Astrocyte of the cerebellum (primary cell): ENCODE data around the gene C16orf96.
A peak's percentile ranks its signal among the peaks of the same experiment; 100 is the strongest.

Experiments
- DNase-seq: peaks from one replicate; pipeline ENCODE4 v3.0.0-alpha.2; 2011; ENCODE audit warnings: low read depth
- H3K4me3 ChIP-seq: 2 replicates; pipeline ENCODE4 v1.5.1; 2011; ENCODE audit warnings: mild to moderate bottlenecking, low read depth, low read length, moderate library complexity
- in situ Hi-C: cut with HindIII; loops from 2 replicates; pipeline ENCODE4 v1.10.0; 2017; ENCODE audit warnings: low sequenced_read_pairs
- TF ChIP-seq, protein P1 (sequence below): IDR thresholded peaks from 2 replicates; pipeline ENCODE4 v1.5.1; 2012; ENCODE audit warnings: low read length, low read depth, moderate library complexity, mild to moderate bottlenecking; ENCODE audit errors: missing control alignments

The C16orf96 gene

DNA sequence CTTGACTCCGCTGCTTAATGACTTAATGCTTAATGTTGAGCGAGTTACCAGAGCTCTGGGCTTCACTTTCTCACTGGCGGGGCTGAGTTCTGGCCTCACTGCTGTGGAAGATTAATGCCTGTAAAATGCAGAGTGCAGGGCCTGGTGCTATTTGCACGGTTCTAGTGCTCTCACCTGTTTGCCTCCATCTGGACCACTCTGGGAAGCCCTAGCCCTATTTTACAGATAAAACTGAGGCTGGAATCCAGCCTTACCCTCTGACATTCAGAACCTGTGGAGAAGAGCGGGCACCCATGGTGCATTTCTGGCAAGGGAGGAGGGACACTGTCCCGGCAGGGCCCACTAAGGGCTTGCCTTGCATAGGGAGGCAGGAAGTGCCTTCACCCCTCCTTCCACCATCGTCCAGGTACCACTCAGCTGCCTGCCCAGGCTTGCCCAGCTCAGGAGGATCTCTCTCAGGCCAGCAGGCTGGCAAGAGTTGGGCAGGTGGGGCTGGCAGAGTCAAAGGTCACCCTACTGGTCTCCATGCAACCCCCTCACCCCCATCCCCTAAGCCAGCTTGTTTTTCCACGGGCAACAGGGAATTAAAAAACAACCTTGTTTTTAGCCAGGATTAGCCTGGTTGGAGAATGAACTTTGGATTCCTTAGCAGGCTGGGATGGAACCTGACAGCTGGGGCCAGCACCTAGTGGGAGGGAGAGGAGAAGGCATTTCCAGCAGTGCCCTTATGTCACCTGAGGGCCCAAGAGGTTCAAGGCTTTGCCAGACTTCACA lies 62.7 kb downstream of the C16orf96 start:
- H3K4me3 ChIP-seq, result no peak overlapping the region
- TF ChIP-seq, protein P1, sequence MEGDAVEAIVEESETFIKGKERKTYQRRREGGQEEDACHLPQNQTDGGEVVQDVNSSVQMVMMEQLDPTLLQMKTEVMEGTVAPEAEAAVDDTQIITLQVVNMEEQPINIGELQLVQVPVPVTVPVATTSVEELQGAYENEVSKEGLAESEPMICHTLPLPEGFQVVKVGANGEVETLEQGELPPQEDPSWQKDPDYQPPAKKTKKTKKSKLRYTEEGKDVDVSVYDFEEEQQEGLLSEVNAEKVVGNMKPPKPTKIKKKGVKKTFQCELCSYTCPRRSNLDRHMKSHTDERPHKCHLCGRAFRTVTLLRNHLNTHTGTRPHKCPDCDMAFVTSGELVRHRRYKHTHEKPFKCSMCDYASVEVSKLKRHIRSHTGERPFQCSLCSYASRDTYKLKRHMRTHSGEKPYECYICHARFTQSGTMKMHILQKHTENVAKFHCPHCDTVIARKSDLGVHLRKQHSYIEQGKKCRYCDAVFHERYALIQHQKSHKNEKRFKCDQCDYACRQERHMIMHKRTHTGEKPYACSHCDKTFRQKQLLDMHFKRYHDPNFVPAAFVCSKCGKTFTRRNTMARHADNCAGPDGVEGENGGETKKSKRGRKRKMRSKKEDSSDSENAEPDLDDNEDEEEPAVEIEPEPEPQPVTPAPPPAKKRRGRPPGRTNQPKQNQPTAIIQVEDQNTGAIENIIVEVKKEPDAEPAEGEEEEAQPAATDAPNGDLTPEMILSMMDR, result no peak
- DNase-seq, result no peak
- in situ Hi-C loops, result no loop called here

DNA sequence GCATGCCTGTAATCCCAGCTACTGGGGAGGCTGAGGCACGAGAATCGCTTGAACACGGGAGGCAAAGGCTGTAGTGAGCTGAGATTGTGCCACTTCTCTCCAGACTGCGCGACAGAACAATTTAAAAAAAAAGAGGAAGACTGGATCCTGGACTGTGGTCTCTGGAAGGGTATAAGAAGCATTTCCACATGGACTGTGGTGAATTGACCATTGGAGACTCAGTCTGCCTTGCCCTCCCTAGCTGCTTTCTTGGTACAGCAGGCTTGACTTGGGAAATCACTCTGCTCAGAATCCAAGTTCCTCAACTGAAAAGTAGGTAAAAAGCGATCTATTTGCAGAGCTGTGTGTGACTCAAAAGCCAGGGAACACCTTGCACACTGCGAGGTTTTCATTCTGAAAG lies 67.5 kb downstream of the C16orf96 start:
- DNase-seq, result no peak
- in situ Hi-C loops, result no loop called here
- no peak overlapping the region for H3K4me3 ChIP-seq
- TF ChIP-seq, protein P1, result no peak

DNA sequence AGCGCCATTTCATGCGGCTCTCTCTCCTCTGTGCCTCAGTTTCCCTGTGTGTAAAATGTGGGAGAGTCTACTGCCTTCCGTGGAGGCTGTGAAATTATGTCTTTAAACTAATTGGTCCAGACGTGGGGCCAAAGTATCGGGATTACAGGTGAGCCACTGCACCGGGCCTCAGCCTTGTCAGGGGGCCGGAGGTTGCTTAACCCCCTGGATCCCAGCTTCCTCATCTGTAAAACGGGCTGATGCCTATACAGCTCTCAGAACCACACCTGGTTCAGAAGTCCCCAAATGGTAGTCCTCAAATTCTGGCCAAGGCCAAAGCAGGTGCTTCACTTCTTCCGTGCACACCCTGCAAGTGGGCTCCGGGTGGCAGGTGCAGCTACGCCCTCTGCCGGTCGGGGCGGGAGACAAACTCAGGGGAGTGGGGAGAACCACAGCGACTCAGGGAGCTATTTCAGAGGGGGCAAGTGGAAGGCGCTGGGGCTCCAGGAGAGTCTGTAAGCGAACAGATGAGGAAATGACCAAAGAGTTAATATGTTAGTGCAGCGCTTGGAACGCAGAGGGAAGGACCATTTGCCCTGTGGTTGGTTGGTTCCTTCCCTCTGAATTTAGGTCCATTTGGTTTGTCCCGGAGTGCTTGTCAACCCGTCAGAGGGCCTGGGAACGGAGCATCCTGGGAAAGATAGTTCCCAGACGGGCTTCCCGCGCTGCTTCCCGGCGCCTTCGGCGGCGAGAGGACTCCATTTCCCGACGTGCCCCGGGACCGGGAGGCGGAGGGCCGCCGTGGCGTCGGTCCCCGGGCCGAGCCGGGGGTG lies 68.1 kb downstream of the C16orf96 start, which contains the start of gene MGRN1:
TSS of gene MGRN1 (plus strand) at position 812 of the 812 bp plus-strand sequence. CDS start 135 bp downstream, outside the sequence.
- peak; percentile 98 for DNase-seq
- H3K4me3 ChIP-seq, result peak within 1 kb of the TSS; percentile 89
- TF ChIP-seq, protein P1, result peak; percentile 94
- in situ Hi-C loops, result no loop called here

DNA sequence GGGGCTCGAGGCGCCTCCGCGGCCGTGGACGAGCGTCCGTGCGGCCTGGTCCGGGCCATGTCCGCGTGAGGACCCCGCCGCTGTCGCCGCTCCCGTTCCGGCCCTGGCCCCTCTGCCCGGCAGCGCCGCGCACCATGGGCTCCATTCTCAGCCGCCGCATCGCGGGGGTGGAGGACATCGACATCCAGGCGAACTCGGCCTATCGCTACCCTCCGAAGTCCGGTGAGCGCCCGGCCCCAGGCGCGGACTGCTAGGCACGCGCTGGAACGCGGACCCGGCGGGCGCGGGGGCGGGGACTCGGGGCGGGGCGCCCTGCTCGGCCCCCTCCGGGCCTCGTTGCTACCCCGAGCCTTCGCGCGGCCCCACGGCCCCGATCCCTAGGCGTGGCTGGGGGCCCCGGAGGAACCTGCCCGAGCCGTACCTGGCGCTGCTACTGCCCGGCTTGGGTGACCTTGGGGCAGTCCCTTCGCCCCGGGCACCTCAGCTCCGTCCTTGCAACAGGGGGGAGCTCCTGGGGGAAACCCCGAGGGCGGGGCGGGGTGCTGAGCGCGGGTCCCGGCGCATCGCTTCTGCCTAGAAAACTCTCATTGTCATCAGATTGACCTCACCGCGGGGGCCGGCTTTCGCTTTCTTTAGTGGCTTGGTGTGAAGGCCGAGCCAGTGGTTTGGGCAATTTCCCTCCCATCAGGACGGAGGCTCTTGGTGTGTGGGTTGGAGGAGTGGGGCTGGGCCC lies 68.9 kb downstream of the C16orf96 start:
- DNase-seq, result no peak
- TF ChIP-seq, protein P1, result no peak
- H3K4me3 ChIP-seq, result peak overlapping the region; percentile 89
- in situ Hi-C loops, result loop anchor here (25.0 kb wide), 1 partner anchor 113 kb away; no protein-coding TSS in a partner anchor

DNA sequence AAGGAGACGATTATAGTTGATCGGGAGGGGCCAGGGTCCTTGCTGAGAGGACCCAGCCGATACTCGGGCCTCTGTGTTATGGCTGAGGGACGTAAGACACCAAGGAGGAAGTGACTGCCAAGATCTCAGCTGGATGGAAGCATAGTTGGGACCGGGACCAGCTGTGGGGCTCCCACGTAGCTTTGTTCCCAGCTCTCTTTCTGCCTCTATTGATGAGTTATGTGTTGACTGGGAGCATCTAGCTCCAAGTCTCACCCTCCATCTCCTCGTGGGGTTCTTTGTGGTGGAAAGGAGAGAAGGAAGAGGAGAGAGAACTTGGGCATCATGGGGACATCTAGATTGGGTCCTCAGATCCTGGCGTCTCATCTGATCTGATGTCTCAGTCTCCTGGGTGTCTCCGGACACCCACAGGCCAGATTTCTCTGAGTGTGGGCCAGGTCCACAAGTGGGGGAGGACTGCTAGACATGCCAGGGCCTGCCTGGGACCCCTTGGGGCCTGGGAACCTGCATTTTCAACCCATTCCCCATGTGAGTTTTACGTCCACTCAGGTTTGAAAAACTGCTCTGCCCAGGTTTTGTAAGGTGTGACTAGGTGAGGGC lies 69.5 kb downstream of the C16orf96 start:
- in situ Hi-C loops, result loop anchor here (25.0 kb wide), 1 partner anchor 113 kb away; no protein-coding TSS in a partner anchor
- TF ChIP-seq, protein P1, result no peak
- DNase-seq, result no peak
- H3K4me3 ChIP-seq, result peak overlapping the region; percentile 89
